Measurements from ENCODE around the gene S100A3.

- TF ChIP-seq CTCF (IDR thresholded peaks at IDR 0.05), result no peak
- TF ChIP-seq ATF3 (CRISPR knock-in tag; conservative IDR thresholded peaks at IDR 0.05), result no peak
- no peak for TF ChIP-seq SMAD4 (CRISPR knock-in tag; IDR thresholded peaks at IDR 0.05)
- TF ChIP-seq TCF7 (CRISPR knock-in tag; IDR thresholded peaks at IDR 0.05; ENCODE audit: low read depth), result no peak
- TF ChIP-seq ETV6 (CRISPR knock-in tag; IDR thresholded peaks at IDR 0.05), result no peak
- TF ChIP-seq SP1 (CRISPR knock-in tag; conservative IDR thresholded peaks at IDR 0.05), result no peak
Observed at GRCh38 chr1:153553096-153553495, 4.0 kb upstream of the S100A3 start.
